ENCODE measurements around the gene AK8.

AK8 gene

DNA sequence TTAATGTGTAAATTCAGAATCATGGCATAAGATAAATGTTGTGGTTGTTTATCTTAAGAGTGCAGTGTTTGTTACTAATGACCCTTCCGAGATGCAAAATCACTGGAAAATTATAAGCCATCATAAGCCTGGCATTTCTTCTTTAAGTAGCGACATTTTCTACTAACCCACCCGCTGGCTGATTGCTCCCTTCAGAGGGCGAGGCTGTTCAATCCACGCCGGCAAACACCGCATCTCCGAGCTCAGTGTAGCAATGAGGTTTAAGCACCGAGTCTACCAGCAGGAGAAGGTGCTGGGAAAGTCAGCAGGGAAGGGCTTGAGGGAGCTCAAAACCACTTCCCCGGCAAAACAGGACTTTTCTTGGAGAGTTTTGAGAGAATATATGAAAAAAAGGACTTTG, 52.7 kb downstream of the AK8 start:
- no peak for DNase-seq (ENCODE audit: low spot score)

DNA sequence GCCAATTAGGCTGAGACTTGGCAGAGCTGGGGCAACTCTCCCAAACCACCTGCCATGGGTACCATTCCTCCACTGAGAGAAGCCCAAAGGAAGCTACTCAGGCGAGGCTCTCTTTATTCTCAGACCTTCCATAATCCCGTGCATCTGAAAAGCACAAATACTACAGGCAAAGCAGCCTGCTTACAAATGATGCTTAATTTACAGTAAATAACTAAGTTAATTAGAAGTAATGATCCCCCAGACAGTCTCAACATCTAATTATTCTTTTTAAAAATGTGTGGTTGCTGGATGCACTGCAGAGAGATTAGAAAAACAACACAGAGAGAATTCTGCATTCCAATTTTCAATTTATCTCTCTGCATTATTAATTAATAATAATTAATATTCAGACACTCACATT, 53.1 kb downstream of the AK8 start:
- no peak for DNase-seq (ENCODE audit: low spot score)

DNA sequence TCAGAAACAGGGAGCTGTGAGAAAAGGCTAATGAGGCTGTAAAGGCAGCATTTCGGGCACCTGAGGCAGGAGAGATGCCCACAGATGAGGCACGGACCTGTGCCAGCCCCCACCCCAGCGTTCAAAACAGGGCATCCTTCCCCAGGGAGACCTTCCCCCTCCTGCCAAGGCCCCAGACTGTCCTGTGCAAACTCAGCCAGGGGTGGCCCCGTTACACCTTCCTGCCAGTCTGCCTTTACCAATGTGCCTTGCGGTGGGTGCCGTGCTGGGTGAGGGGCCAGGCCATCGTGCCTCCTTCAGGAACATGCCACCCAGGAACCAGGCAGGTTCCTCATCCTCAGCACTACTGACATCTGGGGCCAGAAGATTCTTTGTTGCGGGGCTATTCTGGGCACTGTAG, 53.9 kb downstream of the AK8 start:
- no peak for DNase-seq (ENCODE audit: low spot score)

DNA sequence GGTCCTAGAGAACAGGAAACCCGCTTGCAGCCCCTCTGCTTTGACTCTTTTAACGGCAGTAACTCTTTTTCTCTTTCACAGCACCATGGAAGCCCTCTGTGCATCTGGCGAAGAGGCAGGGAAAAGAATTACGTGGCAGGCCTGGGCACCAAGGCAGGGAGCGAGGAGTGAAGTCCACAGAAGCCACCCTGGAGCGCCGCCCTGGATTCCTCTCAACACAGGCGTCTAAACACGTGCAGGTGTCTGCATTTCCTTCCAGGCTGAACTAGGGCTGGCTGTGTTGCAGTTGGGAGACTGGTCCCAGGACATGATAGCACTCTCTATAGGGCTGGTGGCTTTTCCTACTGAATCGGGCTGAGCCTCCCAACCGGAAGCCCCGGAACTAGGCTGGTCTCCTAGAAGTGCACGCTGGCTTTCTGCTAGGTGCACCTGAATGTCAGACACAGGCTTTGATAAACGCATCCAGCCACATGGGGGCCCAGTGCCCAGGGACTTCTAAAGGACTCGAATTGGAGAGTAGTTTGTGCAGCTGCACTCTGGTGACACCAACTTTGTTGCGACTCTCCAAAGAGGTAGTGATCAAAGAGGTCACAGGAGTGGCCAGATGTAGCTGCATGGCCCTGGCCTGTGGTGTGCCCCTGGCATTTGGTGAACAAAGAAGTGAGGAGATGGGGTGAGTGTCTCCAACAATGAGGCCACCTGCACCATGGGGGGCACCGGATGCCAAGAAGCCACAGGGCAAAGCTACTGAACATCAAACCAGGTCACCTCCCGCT, 54.5 kb downstream of the AK8 start:
- no peak for DNase-seq (ENCODE audit: low spot score)

DNA sequence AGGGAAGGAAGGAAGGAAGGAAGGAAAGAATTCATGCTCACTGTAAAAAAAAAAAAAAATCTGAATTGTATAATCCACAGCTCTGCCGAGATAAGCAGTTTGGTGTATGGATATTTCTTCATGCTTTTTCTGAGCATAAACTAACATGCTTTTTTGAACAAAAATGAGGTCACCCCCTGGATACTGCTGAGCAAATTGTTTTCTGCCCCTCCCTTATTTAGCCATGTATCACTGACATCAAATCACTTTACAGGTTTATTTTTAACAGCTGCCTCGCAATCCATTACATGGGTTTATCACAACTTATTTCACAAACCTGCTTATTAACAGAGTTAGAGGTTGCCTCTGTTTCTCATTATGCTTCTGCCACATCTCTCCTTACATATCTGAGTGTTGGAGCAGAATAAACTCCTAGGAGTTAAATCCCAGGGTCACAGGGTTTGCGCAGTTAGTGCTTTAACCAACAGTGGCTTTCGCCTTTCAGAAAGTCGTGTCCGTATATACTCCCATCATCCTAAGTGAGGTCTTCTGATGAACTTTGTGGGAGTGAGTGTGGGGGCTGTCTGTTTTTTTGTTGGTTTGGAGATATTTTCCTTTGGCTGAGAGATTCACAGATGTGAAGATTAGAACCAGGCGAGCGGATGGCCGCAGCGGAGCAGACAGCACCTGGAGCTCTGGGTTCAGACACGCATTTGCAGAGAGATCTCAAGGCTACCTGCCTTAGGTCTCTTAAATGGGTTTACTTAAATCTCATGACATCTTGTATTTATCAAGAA, 57.7 kb downstream of the AK8 start:
- DNase-seq (ENCODE audit: low spot score), result no peak

DNA sequence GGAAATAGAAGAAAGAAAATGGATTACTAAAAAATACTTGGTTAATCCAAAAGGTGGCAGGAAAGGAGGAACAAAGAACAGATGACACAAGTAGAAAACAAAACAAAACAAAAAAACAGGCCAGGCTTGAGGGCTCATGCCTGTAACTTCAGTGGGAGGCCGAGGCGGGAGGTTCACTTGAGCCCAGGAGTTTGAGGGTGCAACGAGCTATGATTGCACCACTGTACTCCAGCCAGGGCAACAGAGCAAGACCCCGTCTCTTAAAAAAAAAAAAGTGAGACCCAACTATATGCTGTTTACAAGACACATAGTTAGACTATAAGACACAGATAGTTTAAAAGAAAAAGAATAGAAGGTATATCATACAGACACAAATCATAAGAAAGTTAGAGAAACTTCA, 59.5 kb downstream of the AK8 start:
- no peak for DNase-seq (ENCODE audit: low spot score)

DNA sequence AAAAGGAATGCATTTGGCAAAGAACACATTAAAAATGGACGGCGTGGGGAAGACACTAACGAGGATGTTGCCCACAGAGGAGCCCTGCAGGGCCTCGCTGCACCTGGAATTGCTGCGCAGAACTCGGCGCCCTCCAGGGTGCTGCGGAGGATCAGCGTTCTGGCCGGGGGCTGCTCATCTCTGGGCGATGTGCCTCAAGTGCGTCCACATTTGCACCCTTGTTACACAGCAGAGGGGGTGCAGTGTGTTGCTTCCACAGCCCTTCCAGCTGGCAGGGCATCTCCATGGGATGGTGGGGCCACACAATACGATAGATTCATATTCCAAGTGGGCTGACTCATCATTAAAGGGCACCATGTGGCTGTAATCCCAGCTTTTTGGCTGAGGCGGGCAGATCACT, 63.1 kb downstream of the AK8 start:
- DNase-seq (ENCODE audit: low spot score), result no peak

DNA sequence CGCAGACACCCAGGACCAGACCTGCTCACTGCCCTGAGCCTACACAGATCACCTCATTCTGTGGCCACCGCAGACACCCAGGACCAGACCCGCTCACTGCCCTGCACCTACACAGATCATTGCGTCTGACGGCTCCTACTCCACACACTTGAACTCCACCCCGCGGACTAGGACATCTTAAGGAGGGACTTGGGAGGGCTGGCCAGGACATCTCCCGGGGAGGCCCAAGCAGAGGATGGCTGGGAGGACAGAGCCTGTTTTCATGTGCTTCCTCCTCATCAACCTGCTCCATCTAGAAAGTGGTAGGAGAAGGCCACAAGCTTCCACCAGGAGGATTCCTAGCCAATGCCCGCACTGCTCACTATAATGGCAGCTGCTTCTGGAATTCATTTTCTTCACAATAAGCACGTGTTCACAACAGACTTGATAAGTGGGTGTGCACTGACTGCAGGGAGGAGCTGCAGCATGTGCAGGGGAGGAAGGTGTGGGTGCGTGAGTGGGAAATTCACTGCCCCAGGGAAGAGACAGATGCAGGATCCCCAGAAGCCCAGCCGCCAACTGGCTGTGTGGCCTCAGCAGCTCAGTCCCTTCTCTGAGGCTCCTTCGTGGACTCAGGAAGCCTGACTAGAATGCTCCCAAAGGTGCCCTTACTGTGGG, 64.8 kb downstream of the AK8 start:
- DNase-seq (ENCODE audit: low spot score), result no peak

DNA sequence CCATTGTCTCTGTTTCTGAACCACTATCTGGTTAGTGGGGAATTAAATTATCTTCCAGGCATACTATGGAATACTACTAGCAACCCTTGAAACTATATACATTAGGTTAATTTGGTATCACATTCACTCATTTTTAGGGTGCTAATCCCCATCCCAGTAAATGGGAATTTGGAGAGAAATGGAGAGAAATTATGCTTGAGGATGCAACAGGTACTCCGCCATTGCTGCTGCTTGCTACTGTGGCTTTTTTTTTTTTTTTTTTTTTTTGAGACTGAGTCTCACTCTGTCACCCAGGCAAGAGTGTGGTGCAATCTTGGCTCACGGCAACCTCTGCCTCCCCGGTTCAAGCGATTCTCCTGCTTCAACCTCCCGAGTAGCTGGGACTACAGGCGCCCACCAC, 66.1 kb downstream of the AK8 start:
- DNase-seq (ENCODE audit: low spot score), result no peak

DNA sequence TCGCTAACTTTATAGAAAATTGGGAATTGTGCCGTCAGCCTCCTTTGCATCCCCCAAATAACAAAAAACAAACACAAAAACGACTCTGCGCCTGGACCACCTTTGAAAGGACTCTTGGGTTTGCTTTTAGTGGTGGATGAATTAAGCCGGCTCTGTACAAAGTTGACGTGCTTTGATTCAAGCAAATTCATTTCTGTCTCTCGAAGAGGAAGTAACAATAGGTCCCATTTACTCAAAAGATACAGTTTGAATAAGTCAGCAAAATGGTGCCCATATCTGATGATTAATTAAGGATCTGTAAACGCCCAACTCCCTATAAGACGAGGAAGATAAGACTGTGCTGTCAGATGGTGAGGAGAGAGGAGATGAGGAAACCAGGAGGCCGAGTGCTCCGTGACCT, 67.8 kb downstream of the AK8 start:
- DNase-seq (ENCODE audit: low spot score), result no peak

DNA sequence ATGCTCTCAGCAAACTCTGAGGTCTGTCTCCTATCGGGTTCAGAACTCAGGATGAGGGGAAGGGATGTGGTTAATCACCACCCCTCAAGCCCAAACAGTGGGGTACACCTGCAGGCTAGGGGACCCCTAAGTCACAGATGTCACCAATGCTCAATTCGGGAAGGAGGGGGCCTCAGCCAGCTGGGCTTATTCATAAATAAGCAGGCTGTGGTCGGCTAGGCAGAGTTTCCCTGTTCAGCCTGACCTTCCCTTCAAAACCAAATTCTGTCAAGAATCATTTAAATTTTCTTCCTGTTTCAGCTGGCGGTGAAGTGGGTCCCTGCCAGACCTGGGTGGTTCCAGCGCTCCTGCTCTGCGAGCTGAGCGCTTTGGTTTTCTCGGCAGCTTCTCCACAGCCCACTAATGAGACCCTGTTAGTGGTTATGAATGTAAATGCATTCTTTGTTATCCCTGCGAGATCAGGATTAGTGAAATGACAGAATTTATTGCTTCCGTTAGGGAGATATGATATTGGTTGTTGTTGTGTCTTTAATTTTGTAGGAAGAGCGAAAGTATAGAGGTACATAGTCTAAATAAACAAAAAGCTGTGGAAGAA, 68.3 kb downstream of the AK8 start:
- no peak for DNase-seq (ENCODE audit: low spot score)

DNA sequence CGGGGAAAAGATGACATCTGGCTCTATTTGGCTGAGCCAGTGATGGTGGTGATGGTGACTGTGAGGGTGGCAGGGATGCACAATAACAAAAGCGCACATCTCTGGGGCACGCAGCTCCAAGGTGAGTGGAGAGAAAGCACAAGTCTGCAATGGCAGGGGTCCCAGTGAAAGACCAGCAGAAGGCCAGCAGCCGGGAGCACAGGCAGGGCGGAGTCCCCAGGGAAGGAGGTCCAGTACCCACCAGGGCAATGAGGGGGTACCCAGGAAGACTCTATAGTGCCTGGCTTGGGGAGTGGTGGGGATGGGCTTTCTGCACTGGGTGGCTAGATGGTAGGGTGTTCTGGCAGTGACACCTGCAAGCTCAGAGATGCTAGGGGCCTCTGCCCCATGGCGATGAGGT, 69.4 kb downstream of the AK8 start:
- no peak for DNase-seq (ENCODE audit: low spot score)

DNA sequence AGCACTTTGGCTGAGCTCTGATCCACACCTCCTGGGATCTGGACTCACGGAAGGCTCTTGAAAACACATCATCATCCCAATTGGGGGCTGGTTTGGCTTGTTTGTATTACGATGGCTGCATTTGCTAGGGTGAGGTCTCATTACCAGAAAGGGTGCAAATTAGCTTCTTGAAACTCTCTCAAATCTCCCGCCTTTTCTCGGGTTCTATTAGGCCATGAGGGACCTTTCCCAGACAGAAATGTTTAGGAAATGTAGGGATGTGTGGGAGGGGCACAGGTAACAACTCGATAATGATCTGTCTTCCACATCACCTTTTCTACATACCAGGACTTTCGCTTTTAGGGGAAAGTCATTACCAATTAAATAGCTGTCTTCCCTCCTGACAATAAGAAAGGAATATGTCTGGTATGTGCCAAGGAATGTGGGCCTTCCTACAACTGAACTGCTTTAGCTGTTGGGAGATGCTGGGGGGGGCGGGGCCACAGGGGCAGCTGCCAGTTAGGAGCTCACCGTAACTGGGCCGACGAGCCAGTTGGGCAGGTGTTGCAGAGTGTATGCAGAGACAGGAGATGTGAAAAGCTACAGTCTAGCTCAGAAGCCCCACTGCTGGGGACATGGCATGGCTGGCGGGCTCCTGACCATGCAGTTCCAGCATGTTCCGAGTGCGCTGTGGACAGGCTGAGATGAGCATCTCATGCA, 71.2 kb downstream of the AK8 start:
- no peak for DNase-seq (ENCODE audit: low spot score)

DNA sequence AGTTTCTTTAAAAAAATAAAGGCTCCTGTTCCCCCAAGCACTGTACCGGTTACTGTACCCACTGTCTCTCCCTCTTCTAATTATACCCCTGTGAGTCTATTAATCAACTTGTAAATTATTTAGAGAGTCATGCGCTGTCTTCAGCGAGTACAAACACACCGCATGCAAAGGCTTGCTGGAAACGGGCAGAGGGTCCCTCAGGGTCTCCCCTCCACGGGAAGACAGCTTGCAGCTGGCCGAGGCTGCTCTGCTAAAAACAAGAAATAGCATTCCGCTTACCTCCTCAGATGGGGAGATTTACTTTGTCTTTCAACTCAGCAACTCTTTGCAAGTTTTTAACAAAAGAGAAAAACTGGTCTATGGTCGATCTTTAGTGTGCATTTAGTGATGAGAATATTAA, 71.8 kb downstream of the AK8 start:
- DNase-seq (ENCODE audit: low spot score), result no peak

DNA sequence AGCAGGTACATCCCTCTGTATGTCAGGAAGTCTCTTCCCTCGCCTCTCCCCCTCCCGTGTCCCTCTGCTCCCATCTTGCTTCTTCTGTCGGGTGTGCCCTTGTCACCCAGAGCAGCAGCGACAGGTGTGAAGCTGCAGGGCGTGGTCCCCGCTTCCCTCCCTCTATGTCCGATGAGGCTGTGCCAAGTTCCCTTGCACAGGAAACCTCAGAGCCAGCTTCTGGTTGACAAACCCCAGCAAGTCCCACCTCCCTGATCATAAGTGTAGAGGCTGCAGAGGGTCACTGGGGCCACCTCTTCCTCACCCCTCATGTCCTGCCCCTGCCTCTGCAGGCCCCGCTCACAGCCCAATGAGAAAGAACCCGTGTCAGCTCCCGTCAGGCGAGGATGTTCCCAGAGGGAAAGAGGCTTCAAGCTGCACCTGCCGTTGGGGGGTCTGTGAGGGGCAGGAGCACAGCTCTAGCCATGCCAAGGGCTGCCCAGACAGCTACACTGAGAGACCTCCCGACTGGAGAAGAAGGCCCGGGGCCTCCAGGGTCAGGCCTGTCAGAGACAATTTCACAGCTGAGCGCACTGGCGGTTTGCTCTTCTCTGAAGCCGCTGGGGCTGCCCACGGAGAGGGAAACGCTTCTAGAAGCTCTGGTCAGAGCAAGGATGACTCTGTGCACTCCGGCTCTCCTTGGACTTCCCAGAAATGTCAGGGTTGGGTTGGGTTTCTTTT, 73.3 kb downstream of the AK8 start:
- DNase-seq (ENCODE audit: low spot score), result no peak

DNA sequence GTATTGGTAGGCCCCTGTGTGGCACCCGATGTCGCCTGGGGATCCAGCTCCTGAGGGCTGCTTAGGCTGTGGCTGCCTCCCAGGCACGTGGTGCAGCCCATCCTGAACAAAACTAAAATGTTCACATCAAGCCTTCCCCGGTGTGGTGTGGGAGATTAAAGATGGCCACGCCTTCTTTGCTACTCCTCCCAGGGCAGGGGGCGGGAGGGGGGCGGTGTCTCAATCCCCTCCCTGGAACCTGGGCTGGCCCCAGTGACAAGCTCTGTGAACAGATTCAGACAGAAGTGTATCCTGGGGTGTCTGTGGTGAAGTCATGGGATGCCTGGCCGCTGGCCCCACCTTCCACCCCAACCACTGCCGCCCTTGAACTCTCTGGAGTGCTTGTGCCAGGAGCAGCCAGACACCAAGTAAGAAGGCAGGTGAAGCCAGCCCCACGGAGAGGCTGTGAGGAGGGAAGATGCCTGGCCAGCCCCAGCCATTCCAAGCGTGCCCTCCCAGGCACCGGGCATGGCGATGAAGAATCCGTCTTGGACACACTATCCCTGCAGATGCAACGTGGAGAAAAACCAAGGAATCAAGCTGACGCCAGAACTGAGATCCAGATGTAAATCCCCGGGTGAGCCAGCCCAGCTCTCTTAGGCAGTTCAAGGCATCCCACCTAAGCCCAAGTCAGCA, 75.8 kb downstream of the AK8 start:
- no peak for DNase-seq (ENCODE audit: low spot score)

DNA sequence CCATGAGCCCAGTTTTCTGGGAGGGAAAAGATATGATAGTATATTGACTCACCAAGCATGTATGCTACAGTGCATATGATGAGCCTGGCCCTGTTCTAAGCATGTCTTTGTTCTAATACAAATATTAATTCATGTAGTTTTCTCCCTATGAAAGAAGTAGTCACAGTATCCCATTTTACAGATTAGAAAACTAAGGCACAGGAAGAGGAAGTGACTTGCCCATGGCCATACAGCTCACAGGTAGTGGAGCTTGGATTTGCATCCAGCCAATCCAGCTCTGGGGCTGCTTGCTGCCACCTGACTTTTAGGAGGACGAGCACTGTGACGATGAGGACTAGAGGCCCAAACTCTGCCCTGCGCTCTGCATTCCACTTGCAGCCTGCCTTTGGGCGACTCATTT, 76.4 kb downstream of the AK8 start:
- no peak for DNase-seq (ENCODE audit: low spot score)

DNA sequence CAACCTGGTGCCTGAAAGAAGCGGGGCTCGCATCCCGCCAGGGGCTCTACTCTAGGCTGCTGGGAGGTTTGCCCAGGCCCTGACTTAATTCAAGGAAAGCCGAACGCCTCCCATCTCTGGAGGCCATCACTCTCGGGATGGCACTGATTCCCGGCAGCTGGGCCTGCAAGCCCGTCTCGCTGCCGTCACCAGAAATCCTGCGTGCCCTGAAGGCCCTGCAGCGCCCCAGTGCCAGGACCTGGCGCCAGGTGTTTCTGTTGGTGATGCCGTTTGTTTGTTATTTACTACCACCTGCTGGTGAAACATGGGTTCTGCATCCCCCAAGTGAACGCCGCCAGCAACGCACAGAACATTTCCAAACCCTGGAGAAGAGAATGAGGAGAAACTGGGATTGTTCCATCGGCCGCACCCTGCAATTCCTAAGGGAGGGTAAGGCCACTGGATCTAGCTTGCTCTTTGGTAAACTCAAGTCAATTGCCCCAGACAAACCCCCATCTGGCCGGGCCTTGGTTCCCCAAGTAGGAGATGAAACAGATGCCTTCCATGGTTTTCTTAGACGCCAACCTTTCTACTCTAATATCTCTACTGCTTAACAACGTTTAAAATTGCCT, 77.9 kb downstream of the AK8 start:
- DNase-seq (ENCODE audit: low spot score), result peak; percentile 70

DNA sequence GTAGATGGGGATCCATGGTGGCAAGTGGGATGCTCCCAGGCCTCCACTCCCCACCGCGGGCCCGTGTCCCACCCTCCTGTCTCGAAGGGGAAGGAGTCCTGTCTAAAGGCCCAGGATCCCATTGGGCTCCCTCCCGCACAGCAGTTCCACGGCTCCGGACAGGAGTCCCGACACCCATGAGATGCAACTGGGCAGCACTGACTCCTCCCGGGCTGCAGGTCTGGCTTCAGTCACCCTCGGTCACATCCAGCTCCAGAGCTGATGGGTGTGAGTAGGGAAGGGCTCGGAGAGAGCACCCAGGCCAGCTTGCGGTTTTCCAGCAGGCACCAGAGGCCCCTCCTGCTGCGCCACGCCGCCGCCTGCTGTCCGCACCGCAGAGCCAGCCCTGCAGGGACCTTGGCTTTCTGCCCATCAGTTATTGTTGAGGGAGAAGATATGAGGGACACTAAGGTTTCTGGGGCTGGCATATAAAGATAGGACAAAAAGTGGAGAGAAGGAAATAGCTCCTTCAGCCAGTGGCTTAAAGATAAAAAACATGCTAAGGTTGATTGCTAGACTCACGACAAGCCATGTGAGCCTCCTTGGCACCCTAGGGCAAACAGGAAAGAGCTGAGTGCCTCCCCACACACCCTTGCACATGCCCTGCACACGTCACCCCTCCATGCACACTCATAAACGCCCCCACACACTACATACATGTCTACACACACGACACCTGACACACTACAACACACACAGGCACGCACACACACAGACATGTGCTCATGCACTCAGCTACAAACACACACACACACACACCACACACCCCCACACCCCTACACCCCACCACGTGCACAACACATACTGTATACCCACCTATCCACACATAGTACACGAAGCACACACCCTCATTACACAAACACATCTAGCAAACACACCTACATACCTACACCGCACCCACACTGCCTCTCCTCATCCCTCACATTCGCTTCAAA, 79.0 kb downstream of the AK8 start:
- DNase-seq (ENCODE audit: low spot score), result peak; percentile 77
